ENCODE measurements around the gene PDHX.

- TF ChIP-seq POLR2AphosphoS5 (IDR thresholded peaks at IDR 0.05; ENCODE audit: low read depth, low read length) (no peak), CTCF (IDR thresholded peaks at IDR 0.05) (no peak), REST (IDR thresholded peaks at IDR 0.05; ENCODE audit: insufficient read depth in 1 of 2, low read depth in 2 of 2, low read length in 1 of 2) (no peak), SIN3A (IDR thresholded peaks at IDR 0.05; ENCODE audit: borderline replicate concordance, insufficient read depth, low read depth, low read length) (no peak), TCF7L2 (IDR thresholded peaks at IDR 0.05; ENCODE audit: low read depth, low read length) (no peak)
Observed at GRCh38 chr11:35041070-35041554, 124.7 kb downstream of the PDHX start.

All from Panc1 (cell line).